ENCODE measurements around the gene SHOC2.

Gene SHOC2

DNA sequence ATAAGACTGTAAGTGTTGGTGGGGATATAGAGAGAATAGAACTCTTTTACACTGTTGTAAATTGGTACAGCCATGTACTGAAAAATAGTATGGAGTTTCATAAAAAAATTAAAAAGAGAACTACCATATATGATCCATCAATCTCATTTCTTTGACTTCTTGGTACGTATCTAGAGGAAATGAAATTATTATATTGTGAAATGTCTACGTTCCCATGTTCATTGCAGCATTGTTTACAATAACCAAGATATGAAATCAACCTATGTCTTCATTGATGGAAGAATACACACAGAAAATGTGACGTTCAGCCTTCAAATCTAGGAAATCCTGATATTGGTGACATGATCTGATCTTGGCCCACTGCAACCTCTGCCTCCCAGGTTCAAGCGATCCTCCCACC lies 32.0 kb downstream of the SHOC2 start:
- H3K36me3 ChIP-seq (ENCODE audit: control insufficient read depth in 2 of 2, insufficient read depth in 2 of 2, low read length in 2 of 2), result no peaks in the 10 kb centered on the region
- H3K4me3 ChIP-seq (ENCODE audit: low read length in 2 of 2), result no peak overlapping the region
- H3K4me1 ChIP-seq (ENCODE audit: control insufficient read depth, insufficient read depth, low read length), result no peaks in the 10 kb centered on the region
- no peak overlapping the region for H3K9ac ChIP-seq (ENCODE audit: low read length in 2 of 2)
- no peaks in the 10 kb centered on the region for H3K27me3 ChIP-seq (ENCODE audit: control insufficient read depth in 1 of 2, insufficient read depth in 2 of 2, low read length in 2 of 2)
- no peaks in the 10 kb centered on the region for H3K9me3 ChIP-seq (ENCODE audit: control insufficient read depth in 2 of 2, low read length in 2 of 2)
- H3K27ac ChIP-seq (ENCODE audit: low read length), result no peak overlapping the region

DNA sequence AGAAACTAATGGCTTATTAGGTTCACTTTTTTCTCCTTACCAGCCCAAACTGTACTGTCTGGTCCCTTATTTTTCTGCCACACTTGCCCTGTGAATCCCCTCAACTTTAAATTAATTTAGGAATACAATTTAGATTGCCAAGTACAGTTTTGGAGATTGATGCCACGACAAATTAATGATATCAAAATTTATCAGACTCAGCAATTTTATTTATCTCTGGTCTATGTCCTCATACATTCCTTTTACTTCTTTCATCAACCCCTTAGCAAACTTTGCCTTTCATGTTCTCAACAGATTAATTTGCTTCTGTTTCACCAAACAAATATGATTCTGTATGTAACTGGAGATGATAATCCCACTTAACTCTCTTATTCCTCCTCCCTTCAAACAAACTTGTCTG lies 38.2 kb downstream of the SHOC2 start:
- Histone ChIP-seq H3K27me3 (ENCODE audit: control insufficient read depth in 1 of 2, insufficient read depth in 2 of 2, low read length in 2 of 2) (no peaks in the 10 kb centered on the region), H3K36me3 (ENCODE audit: control insufficient read depth in 2 of 2, insufficient read depth in 2 of 2, low read length in 2 of 2) (no peaks in the 10 kb centered on the region), H3K4me1 (ENCODE audit: control insufficient read depth, insufficient read depth, low read length) (no peaks in the 10 kb centered on the region), H3K9ac (ENCODE audit: low read length in 2 of 2) (no peak overlapping the region), H3K4me3 (ENCODE audit: low read length in 2 of 2) (no peak overlapping the region), H3K27ac (ENCODE audit: low read length) (no peak overlapping the region), H3K9me3 (ENCODE audit: control insufficient read depth in 2 of 2, low read length in 2 of 2) (no peaks in the 10 kb centered on the region)

DNA sequence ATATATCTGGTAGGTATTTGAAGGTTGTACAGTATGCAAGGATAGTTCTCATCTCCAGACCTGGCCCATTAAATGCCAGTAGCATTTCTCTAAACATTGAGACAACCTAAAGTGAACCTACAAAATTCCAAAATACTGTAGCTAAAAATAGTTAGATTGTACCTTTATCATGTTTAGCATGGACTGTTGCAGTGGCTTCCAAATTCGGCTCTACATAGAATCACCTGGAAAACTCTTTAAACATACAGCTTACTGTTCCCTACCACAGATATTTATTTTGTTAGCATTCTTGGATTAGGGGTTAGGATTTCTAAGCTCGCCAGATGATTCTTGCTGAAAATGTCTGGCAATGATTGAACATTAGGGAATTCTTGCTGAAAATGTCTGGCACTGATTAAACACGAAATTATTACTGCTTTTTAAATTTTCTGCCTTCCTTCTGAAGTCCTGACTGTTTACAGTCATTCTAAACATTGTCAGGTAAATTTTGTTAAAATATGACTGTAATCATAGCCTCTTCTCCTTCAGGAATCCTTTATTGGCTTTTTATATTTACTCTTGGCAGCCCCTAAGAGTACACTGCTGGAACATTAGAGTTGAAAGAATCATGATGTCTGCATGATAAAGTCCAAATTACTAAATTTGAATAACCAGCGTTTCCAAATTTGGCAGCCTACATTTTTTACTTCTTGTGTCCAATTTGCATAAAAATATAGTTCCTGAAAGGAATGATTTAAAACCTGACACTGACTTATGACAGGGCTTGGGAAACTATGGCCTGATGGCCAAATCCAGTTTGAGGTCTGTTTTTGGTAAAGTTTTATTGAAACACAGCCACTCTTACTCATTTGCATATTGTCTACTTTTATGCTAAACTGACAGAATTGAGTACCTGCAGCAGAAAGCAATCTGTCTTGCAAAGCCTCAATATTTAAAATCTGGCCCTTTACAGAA lies 40.3 kb downstream of the SHOC2 start:
- Histone ChIP-seq H3K4me3 (ENCODE audit: low read length in 2 of 2) (no peak overlapping the region), H3K36me3 (ENCODE audit: control insufficient read depth in 2 of 2, insufficient read depth in 2 of 2, low read length in 2 of 2) (no peaks in the 10 kb centered on the region), H3K9ac (ENCODE audit: low read length in 2 of 2) (no peak overlapping the region), H3K9me3 (ENCODE audit: control insufficient read depth in 2 of 2, low read length in 2 of 2) (no peaks in the 10 kb centered on the region), H3K27ac (ENCODE audit: low read length) (no peak overlapping the region), H3K27me3 (ENCODE audit: control insufficient read depth in 1 of 2, insufficient read depth in 2 of 2, low read length in 2 of 2) (no peaks in the 10 kb centered on the region), H3K4me1 (ENCODE audit: control insufficient read depth, insufficient read depth, low read length) (no peaks in the 10 kb centered on the region)

DNA sequence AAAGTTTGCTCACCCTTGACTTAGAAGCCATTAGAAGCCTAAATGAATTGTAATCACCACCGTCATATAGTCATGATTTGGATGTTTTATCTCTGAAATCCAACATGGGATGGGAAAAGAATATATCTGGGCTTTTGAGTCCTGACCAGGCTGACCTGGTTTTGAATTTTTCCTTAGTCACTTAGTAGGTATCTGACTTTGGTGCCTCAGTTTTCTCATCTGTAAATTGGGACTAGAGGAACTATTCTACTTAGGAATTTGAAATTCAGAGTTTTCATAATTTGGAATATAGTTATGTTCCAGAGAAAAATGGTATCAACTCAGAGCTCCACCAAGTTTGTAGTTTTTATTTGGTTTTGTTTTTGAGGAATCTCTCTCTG lies 40.9 kb downstream of the SHOC2 start:
- Histone ChIP-seq H3K4me1 (ENCODE audit: control insufficient read depth, insufficient read depth, low read length) (no peaks in the 10 kb centered on the region), H3K9me3 (ENCODE audit: control insufficient read depth in 2 of 2, low read length in 2 of 2) (no peaks in the 10 kb centered on the region), H3K4me3 (ENCODE audit: low read length in 2 of 2) (no peak overlapping the region), H3K27me3 (ENCODE audit: control insufficient read depth in 1 of 2, insufficient read depth in 2 of 2, low read length in 2 of 2) (no peaks in the 10 kb centered on the region), H3K36me3 (ENCODE audit: control insufficient read depth in 2 of 2, insufficient read depth in 2 of 2, low read length in 2 of 2) (no peaks in the 10 kb centered on the region), H3K27ac (ENCODE audit: low read length) (no peak overlapping the region), H3K9ac (ENCODE audit: low read length in 2 of 2) (no peak overlapping the region)

GRCh38 chr10:110962443-110962842 lies 43.0 kb downstream of the SHOC2 start:
- Histone ChIP-seq H3K9me3 (ENCODE audit: control insufficient read depth in 2 of 2, low read length in 2 of 2) (no peaks in the 10 kb centered on the region), H3K9ac (ENCODE audit: low read length in 2 of 2) (no peak overlapping the region), H3K27me3 (ENCODE audit: control insufficient read depth in 1 of 2, insufficient read depth in 2 of 2, low read length in 2 of 2) (no peaks in the 10 kb centered on the region), H3K27ac (ENCODE audit: low read length) (no peak overlapping the region), H3K36me3 (ENCODE audit: control insufficient read depth in 2 of 2, insufficient read depth in 2 of 2, low read length in 2 of 2) (no peaks in the 10 kb centered on the region), H3K4me1 (ENCODE audit: control insufficient read depth, insufficient read depth, low read length) (no peaks in the 10 kb centered on the region), H3K4me3 (ENCODE audit: low read length in 2 of 2) (no peak overlapping the region)

GRCh38 chr10:110963162-110963561 lies 43.8 kb downstream of the SHOC2 start:
- Histone ChIP-seq H3K27ac (ENCODE audit: low read length) (no peak overlapping the region), H3K27me3 (ENCODE audit: control insufficient read depth in 1 of 2, insufficient read depth in 2 of 2, low read length in 2 of 2) (no peaks in the 10 kb centered on the region), H3K36me3 (ENCODE audit: control insufficient read depth in 2 of 2, insufficient read depth in 2 of 2, low read length in 2 of 2) (no peaks in the 10 kb centered on the region), H3K4me1 (ENCODE audit: control insufficient read depth, insufficient read depth, low read length) (no peaks in the 10 kb centered on the region), H3K4me3 (ENCODE audit: low read length in 2 of 2) (no peak overlapping the region), H3K9me3 (ENCODE audit: control insufficient read depth in 2 of 2, low read length in 2 of 2) (no peaks in the 10 kb centered on the region), H3K9ac (ENCODE audit: low read length in 2 of 2) (no peak overlapping the region)

GRCh38 chr10:110964681-110965080 lies 45.3 kb downstream of the SHOC2 start:
- no peak overlapping the region for H3K4me3 ChIP-seq (ENCODE audit: low read length in 2 of 2)
- no peak overlapping the region for H3K9ac ChIP-seq (ENCODE audit: low read length in 2 of 2)
- no peaks in the 10 kb centered on the region for H3K27me3 ChIP-seq (ENCODE audit: control insufficient read depth in 1 of 2, insufficient read depth in 2 of 2, low read length in 2 of 2)
- H3K9me3 ChIP-seq (ENCODE audit: control insufficient read depth in 2 of 2, low read length in 2 of 2), result no peaks in the 10 kb centered on the region
- H3K27ac ChIP-seq (ENCODE audit: low read length), result no peak overlapping the region
- H3K36me3 ChIP-seq (ENCODE audit: control insufficient read depth in 2 of 2, insufficient read depth in 2 of 2, low read length in 2 of 2), result no peaks in the 10 kb centered on the region
- no peaks in the 10 kb centered on the region for H3K4me1 ChIP-seq (ENCODE audit: control insufficient read depth, insufficient read depth, low read length)

DNA sequence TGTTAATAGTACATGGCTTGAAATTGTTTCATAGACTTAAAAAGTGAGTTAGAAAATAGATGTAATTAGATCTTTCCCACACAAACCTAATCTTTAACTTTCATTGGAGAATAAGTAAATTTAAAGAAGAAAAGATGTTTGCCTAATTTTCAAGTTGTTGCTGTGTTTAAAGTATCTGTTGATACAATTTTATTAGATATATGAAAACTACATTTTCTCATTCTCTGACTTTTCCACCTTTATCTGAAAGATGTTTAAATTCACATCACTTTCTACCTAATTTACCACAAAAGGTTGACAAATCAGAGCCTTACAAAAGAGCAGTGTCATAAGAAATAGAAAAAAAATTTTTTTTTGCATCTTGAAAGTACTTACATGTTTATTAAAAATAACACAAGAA lies 45.8 kb downstream of the SHOC2 start:
- no peak overlapping the region for H3K4me3 ChIP-seq (ENCODE audit: low read length in 2 of 2)
- H3K27ac ChIP-seq (ENCODE audit: low read length), result no peak overlapping the region
- no peaks in the 10 kb centered on the region for H3K4me1 ChIP-seq (ENCODE audit: control insufficient read depth, insufficient read depth, low read length)
- no peaks in the 10 kb centered on the region for H3K9me3 ChIP-seq (ENCODE audit: control insufficient read depth in 2 of 2, low read length in 2 of 2)
- no peaks in the 10 kb centered on the region for H3K27me3 ChIP-seq (ENCODE audit: control insufficient read depth in 1 of 2, insufficient read depth in 2 of 2, low read length in 2 of 2)
- H3K36me3 ChIP-seq (ENCODE audit: control insufficient read depth in 2 of 2, insufficient read depth in 2 of 2, low read length in 2 of 2), result no peaks in the 10 kb centered on the region
- H3K9ac ChIP-seq (ENCODE audit: low read length in 2 of 2), result no peak overlapping the region

DNA sequence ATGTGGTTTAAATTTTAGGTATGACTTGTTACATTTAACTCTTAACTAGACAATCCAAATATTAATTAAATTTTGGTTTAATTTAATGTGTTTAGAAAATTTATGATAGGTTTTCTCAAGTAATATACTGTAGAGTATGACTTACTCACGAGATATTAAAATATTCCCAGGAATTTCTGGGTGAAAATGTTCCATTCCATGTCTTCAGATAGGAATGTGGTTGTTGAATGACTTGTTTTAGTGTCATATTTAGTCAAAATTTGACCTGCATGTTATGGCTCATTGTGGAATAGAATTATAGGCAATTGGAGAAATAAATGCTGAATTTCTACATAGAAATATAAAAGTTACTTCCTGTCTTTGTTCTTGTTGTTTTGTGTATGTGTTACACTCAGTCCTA lies 46.7 kb downstream of the SHOC2 start:
- Histone ChIP-seq H3K9ac (ENCODE audit: low read length in 2 of 2) (no peak overlapping the region), H3K4me3 (ENCODE audit: low read length in 2 of 2) (no peak overlapping the region), H3K4me1 (ENCODE audit: control insufficient read depth, insufficient read depth, low read length) (no peaks in the 10 kb centered on the region), H3K27me3 (ENCODE audit: control insufficient read depth in 1 of 2, insufficient read depth in 2 of 2, low read length in 2 of 2) (no peaks in the 10 kb centered on the region), H3K36me3 (ENCODE audit: control insufficient read depth in 2 of 2, insufficient read depth in 2 of 2, low read length in 2 of 2) (no peaks in the 10 kb centered on the region), H3K9me3 (ENCODE audit: control insufficient read depth in 2 of 2, low read length in 2 of 2) (no peaks in the 10 kb centered on the region), H3K27ac (ENCODE audit: low read length) (no peak overlapping the region)

GRCh38 chr10:110967009-110967630 lies 47.7 kb downstream of the SHOC2 start:
- Histone ChIP-seq H3K36me3 (ENCODE audit: control insufficient read depth in 2 of 2, insufficient read depth in 2 of 2, low read length in 2 of 2) (no peaks in the 10 kb centered on the region), H3K4me1 (ENCODE audit: control insufficient read depth, insufficient read depth, low read length) (no peaks in the 10 kb centered on the region), H3K27me3 (ENCODE audit: control insufficient read depth in 1 of 2, insufficient read depth in 2 of 2, low read length in 2 of 2) (no peaks in the 10 kb centered on the region), H3K27ac (ENCODE audit: low read length) (no peak overlapping the region), H3K4me3 (ENCODE audit: low read length in 2 of 2) (no peak overlapping the region), H3K9ac (ENCODE audit: low read length in 2 of 2) (no peak overlapping the region), H3K9me3 (ENCODE audit: control insufficient read depth in 2 of 2, low read length in 2 of 2) (no peaks in the 10 kb centered on the region)

- Histone ChIP-seq H3K4me1 (ENCODE audit: control insufficient read depth, insufficient read depth, low read length) (no peaks in the 10 kb centered on the region), H3K27me3 (ENCODE audit: control insufficient read depth in 1 of 2, insufficient read depth in 2 of 2, low read length in 2 of 2) (no peaks in the 10 kb centered on the region), H3K9ac (ENCODE audit: low read length in 2 of 2) (no peak overlapping the region), H3K9me3 (ENCODE audit: control insufficient read depth in 2 of 2, low read length in 2 of 2) (no peaks in the 10 kb centered on the region), H3K27ac (ENCODE audit: low read length) (no peak overlapping the region), H3K36me3 (ENCODE audit: control insufficient read depth in 2 of 2, insufficient read depth in 2 of 2, low read length in 2 of 2) (no peaks in the 10 kb centered on the region), H3K4me3 (ENCODE audit: low read length in 2 of 2) (no peak overlapping the region)
These were observed 48.2 kb downstream of the SHOC2 start for GRCh38 chr10:110967645-110968044.

Measured in stomach smooth muscle (tissue), 2 donors.